GM23248 (cell line): ENCODE data around the gene CACNB4. TPM values are rescaled to one million over a fixed set of nuclear protein-coding genes. Genes with fewer than 3 reads are reported as not detected.

Experiments
- DNase-seq: peaks from one replicate; pipeline ENCODE4 v3.0.0-alpha.2; 2015
- H2AFZ ChIP-seq: fragments of 200-600 bp; sonication (generic); 2 replicates; pipeline ENCODE4 v1.6.1; 2016; ENCODE audit warnings: antibody characterized with exemption
- H3F3A ChIP-seq: fragments of 200-600 bp; sonication (generic); 2 replicates; pipeline ENCODE4 v1.6.1; 2016; ENCODE audit warnings: mild to moderate bottlenecking, antibody characterized with exemption, mixed run types; ENCODE audit not compliant: insufficient read depth
- H3K27ac ChIP-seq: fragments of 200-600 bp; sonication (generic); 2 replicates; pipeline ENCODE4 v1.5.1; 2016; ENCODE audit warnings: mild to moderate bottlenecking
- H3K27me3 ChIP-seq: fragments of 200-600 bp; sonication (generic); replicated peaks from 2 replicates; pipeline ENCODE4 v1.6.1; 2016; ENCODE audit warnings: mild to moderate bottlenecking; ENCODE audit not compliant: insufficient read depth
- H3K36me3 ChIP-seq: fragments of 200-600 bp; sonication (generic); 2 replicates; pipeline ENCODE4 v1.6.1; 2016; ENCODE audit warnings: low read depth, mild to moderate bottlenecking
- H3K4me1 ChIP-seq: fragments of 200-600 bp; sonication (generic); 2 replicates; pipeline ENCODE4 v1.6.1; 2016; ENCODE audit warnings: mild to moderate bottlenecking; ENCODE audit not compliant: insufficient read depth
- H3K4me2 ChIP-seq: fragments of 200-600 bp; sonication (generic); one replicate; pipeline ENCODE4 v1.6.1; 2016; ENCODE audit warnings: mild to moderate bottlenecking; ENCODE audit not compliant: unreplicated experiment
- H3K4me3 ChIP-seq: fragments of 200-600 bp; sonication (generic); 2 replicates; pipeline ENCODE4 v1.5.1; 2016; ENCODE audit warnings: mild to moderate bottlenecking
- H3K79me2 ChIP-seq: fragments of 200-600 bp; sonication (generic); 2 replicates; pipeline ENCODE4 v1.6.1; 2016; ENCODE audit warnings: mild to moderate bottlenecking; ENCODE audit not compliant: insufficient read depth
- H3K9ac ChIP-seq: fragments of 200-600 bp; sonication (generic); 2 replicates; pipeline ENCODE4 v1.6.1; 2016; ENCODE audit warnings: mild to moderate bottlenecking
- H3K9me2 ChIP-seq: fragments of 200-600 bp; sonication (generic); 2 replicates; pipeline ENCODE4 v1.6.1; 2016; ENCODE audit warnings: mixed run types, mild to moderate bottlenecking, moderate library complexity; ENCODE audit not compliant: insufficient read depth
- H3K9me3 ChIP-seq: fragments of 200-600 bp; sonication (generic); one replicate; pipeline ENCODE4 v1.6.1; 2017; ENCODE audit warnings: low read depth
- H4K20me1 ChIP-seq: fragments of 200-600 bp; sonication (generic); 2 replicates; pipeline ENCODE4 v1.6.0; 2016; ENCODE audit not compliant: insufficient read depth
- EZH2 ChIP-seq: fragments of 200-600 bp; sonication (generic); IDR thresholded peaks from 2 replicates; pipeline ENCODE4 v1.6.1; 2018; ENCODE audit warnings: antibody characterized with exemption, mild to moderate bottlenecking; ENCODE audit not compliant: insufficient read depth, poor library complexity, severe bottlenecking
- EZH2phosphoT487 ChIP-seq: fragments of 200-600 bp; sonication (generic); IDR thresholded peaks from 2 replicates; pipeline ENCODE4 v1.6.1; 2018; ENCODE audit warnings: antibody characterized with exemption, moderate library complexity, mild to moderate bottlenecking, low read depth; ENCODE audit not compliant: insufficient read depth
- WGBS, 2 experiments: methylation state at CpG; one replicate each; pipeline ENCODE4 v1.1.6; 2015 to 2017; ENCODE audit warnings: low lambda C conversion rate in 2 of 2, low coverage in 1 of 2; ENCODE audit errors: missing lambda C conversion rate in 2 of 2; 5-methylcytosine and 5-hydroxymethylcytosine counted together
- in situ Hi-C: fragments of 300-500 bp; cut with MboI; formaldehyde crosslinking; loops from 2 replicates; pipeline ENCODE4 v1.15.0; 2020
- polyA plus RNA-seq: library from polyadenylated mRNA; unstranded; fragments of >200 nt; fragmentation: Nextera tagmentation; extraction: Ambion mirVana; gene quantifications from 2 replicates; pipeline ENCODE4 v1.2.1, GENCODE V29; 2016
- total RNA-seq: library from RNA; depleted of rRNA; stranded (reverse); fragments of >200 nt; shearing (Covaris generic); gene quantifications from 2 replicates; pipeline ENCODE4 v1.2.3, GENCODE V29; 2014

Gene CACNB4
- total and polyA plus RNA-seq, 2 experiments from 2014 or later, result 0.05 to 0.11 TPM

GRCh38 chr2:152106464-152106863 is 7.6 kb upstream of the CACNB4 start:
- H3F3A ChIP-seq, result no peaks in the 10 kb centered on the region
- no peaks in the 10 kb centered on the region for H3K36me3 ChIP-seq
- H4K20me1 ChIP-seq, result no peaks in the 10 kb centered on the region
- peaks cover 7% of the 10 kb centered on the region; the same call in 1 of the 2 replicates for H3K27me3 ChIP-seq
- H3K27ac ChIP-seq, result no peak overlapping the region
- H3K4me2 ChIP-seq, result no peak overlapping the region
- H3K9me2 ChIP-seq, result no peaks in the 10 kb centered on the region
- DNase-seq, result peak; percentile 22
- TF ChIP-seq EZH2phosphoT487 (no peak), EZH2 (no peak)
- no peak overlapping the region for H3K9ac ChIP-seq
- H2AFZ ChIP-seq, result no peak overlapping the region
- 71 to 75% methylated on average over 4 of the region's 4 CpGs for WGBS, 2 experiments
- no peak overlapping the region for H3K4me3 ChIP-seq
- no peaks in the 10 kb centered on the region for H3K79me2 ChIP-seq
- in situ Hi-C loops, result no loop called here
- H3K9me3 ChIP-seq, result no peaks in the 10 kb centered on the region
- H3K4me1 ChIP-seq, result no peaks in the 10 kb centered on the region; the same call in 1 of the 2 replicates

- Histone ChIP-seq H3K79me2 (no peaks in the 10 kb centered on the region), H3K27me3 (peaks cover 34% of the 10 kb centered on the region), H3K9me3 (no peaks in the 10 kb centered on the region), H3K4me3 (no peak overlapping the region), H3K4me1 (peaks cover 7% of the 10 kb centered on the region; the same call in 1 of the 2 replicates), H2AFZ (no peak overlapping the region), H4K20me1 (no peaks in the 10 kb centered on the region), H3K27ac (no peak overlapping the region), H3K9ac (no peak overlapping the region), H3K9me2 (no peaks in the 10 kb centered on the region), H3F3A (no peaks in the 10 kb centered on the region), H3K36me3 (no peaks in the 10 kb centered on the region), H3K4me2 (no peak overlapping the region)
- WGBS, 2 experiments, result 94 to 98% methylated on average over 3 of the region's 3 CpGs
- TF ChIP-seq EZH2 (no peak), EZH2phosphoT487 (no peak)
- in situ Hi-C loops, result no loop called here
- DNase-seq, result no peak
Measured at GRCh38 chr2:152103271-152103670, 4.4 kb upstream of the CACNB4 start.

- Histone ChIP-seq H3K27ac (no peak overlapping the region), H3K27me3 (peaks cover 54% of the 10 kb centered on the region), H3K36me3 (no peaks in the 10 kb centered on the region), H3K4me1 (peaks cover 7% of the 10 kb centered on the region; the same call in 1 of the 2 replicates), H3K9ac (no peak overlapping the region), H3F3A (0 out of 2 replicates have a peak, but pooled peaks cover 7% of the 10 kb centered on the region), H3K4me3 (no peak overlapping the region), H2AFZ (no peak overlapping the region), H4K20me1 (no peaks in the 10 kb centered on the region), H3K9me2 (no peaks in the 10 kb centered on the region), H3K79me2 (no peaks in the 10 kb centered on the region), H3K9me3 (no peaks in the 10 kb centered on the region), H3K4me2 (no peak overlapping the region)
- 83 to 90% methylated on average over 2 of the region's 2 CpGs for WGBS, 2 experiments
- in situ Hi-C loops, result no loop called here
- no peak for DNase-seq
- TF ChIP-seq EZH2phosphoT487 (no peak), EZH2 (no peak)
Measured at GRCh38 chr2:152100961-152101360, 2.1 kb upstream of the CACNB4 start.

GRCh38 chr2:152099367-152100050 is 665 bp upstream of the CACNB4 start:
- H3K4me3 ChIP-seq, result peak overlapping the region; percentile 70
- H3K27me3 ChIP-seq, result peaks cover 68% of the 10 kb centered on the region
- H3K9me2 ChIP-seq, result no peaks in the 10 kb centered on the region
- no peak overlapping the region for H3K27ac ChIP-seq
- no peaks in the 10 kb centered on the region for H3K9me3 ChIP-seq
- H4K20me1 ChIP-seq, result no peaks in the 10 kb centered on the region
- 18 to 19% methylated on average over 19 of the region's 19 CpGs for WGBS, 2 experiments
- in situ Hi-C loops, result no loop called here
- H3K79me2 ChIP-seq, result no peaks in the 10 kb centered on the region
- H3F3A ChIP-seq, result 0 out of 2 replicates have a peak, but pooled peaks cover 7% of the 10 kb centered on the region
- H3K36me3 ChIP-seq, result no peaks in the 10 kb centered on the region
- H2AFZ ChIP-seq, result peak overlapping the region; percentile 66; the same call in 1 of the 2 replicates
- H3K9ac ChIP-seq, result no peak overlapping the region
- H3K4me1 ChIP-seq, result peaks cover 7% of the 10 kb centered on the region; the same call in 1 of the 2 replicates
- DNase-seq, result peak; percentile 46
- TF ChIP-seq EZH2phosphoT487 (0 out of 2 replicates have a peak, but pooled peaks have one; percentile 34), EZH2 (peak; percentile 99)
- H3K4me2 ChIP-seq, result peak overlapping the region; percentile 67
